GM19395 (cell line): ENCODE measurements around the gene MRPL27.

Experiments
- ATAC-seq: cut with Tn5 transposase; IDR thresholded peaks from one replicate; pipeline ENCODE4 v1.9.1; 2021; ENCODE audit warnings: mild to moderate bottlenecking, moderate library complexity; ENCODE audit not compliant: unreplicated experiment

MRPL27 gene

DNA sequence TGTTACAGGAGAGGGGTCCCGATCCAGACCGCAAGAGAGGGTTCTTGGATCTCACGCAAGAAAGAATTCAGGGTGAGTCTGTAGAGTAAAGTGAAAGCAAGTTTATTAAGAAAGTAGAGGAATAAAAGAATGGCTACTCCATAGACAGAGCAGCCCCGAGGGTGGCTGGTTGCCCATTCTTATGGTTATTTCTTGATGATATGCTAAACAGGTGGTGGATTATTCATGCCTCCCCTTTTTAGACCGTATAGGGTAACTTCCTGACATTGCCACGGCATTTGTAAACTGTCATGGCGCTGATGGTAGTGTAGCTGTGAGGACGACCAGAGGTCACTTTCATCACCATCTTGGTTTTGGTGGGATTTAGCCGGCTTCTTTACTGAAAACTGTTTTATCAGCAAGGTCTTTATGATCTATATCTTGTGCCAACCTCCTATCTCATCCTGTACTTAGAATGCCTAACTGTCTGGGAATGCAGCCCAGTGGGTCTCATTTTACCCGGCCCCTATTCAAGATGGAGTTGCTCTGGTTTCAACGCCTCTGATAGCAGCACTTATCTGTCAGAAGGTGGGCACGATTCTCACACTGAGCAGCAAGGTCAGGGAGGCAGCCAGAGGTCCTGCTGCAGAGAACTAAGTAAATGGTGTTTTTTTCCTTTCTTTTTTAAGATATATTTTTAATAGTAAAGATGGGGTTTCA lies 53.5 kb downstream of the MRPL27 start:
- no peak for ATAC-seq

DNA sequence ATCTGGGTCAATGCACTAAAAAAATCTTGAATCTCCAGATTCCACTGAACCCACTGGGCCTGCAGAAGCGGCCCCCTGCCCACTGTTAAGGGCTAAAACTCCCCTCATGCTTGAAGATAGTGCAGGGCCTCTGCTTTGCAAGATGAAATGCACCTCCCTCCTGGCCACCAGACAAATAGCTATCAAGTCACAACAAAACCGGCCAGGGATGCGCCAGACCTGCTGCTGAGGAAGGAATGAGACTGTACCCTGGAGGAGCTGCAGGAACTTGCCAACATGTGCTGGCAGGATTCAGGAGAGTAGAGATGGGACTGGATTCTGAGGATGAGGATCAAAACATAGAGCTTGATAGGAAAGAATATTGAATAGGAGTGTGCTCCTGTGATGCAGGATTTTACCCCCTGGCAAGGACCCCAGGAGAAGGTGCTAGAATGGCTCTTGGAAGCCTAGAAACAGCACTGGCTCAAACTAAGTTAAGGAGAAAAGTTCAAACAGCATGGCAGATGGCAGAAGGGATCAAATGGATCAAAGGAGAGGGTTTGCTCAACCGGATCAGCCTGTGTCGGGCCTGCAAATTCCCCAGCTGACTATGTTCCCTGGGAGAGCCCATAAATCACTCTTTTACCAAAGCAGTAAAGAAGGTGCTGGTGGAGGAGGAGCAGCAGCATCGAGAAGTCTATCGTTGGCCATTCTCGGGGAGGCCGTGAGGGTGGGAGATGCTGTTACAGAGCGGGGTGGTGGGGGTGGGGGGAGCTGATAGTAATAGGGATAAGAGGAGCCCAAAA lies 54.3 kb downstream of the MRPL27 start:
- no peak for ATAC-seq
